RWPE2 (cell line): ENCODE results near the gene CYSTM1.

Source experiments
- ATAC-seq: fragments of 200-7000 bp; cut with Tn5 transposase; 3 replicates; pipeline ENCODE4 v1.9.1; 2021; ENCODE audit warnings: low read depth
- DNase-seq: peaks from one replicate; pipeline ENCODE4 v3.0.0-alpha.2; 2020; ENCODE audit warnings: low spot score
- H3K27ac ChIP-seq: fragments of 450-650 bp; 2 replicates; pipeline ENCODE4 v1.5.1; 2017; ENCODE audit warnings: mild to moderate bottlenecking; ENCODE audit not compliant: poor library complexity, severe bottlenecking
- H3K27me3 ChIP-seq: fragments of 250-450 bp; sonication (Bioruptor Pico); 2 replicates; pipeline ENCODE4 v1.5.1; 2021; ENCODE audit warnings: mild to moderate bottlenecking, moderate library complexity; ENCODE audit not compliant: insufficient read depth, poor library complexity, severe bottlenecking
- H3K36me3 ChIP-seq: fragments of 250-450 bp; sonication (Bioruptor Pico); 2 replicates; pipeline ENCODE4 v1.5.1; 2020; ENCODE audit warnings: low read depth, mild to moderate bottlenecking, moderate library complexity
- H3K4me1 ChIP-seq: fragments of 250-450 bp; sonication (Bioruptor Pico); 2 replicates; pipeline ENCODE4 v1.5.1; 2021; ENCODE audit warnings: mild to moderate bottlenecking, moderate library complexity; ENCODE audit not compliant: insufficient read depth, poor library complexity, severe bottlenecking
- H3K4me3 ChIP-seq: fragments of 250-450 bp; sonication (Bioruptor Pico); 2 replicates; pipeline ENCODE4 v1.5.1; 2021; ENCODE audit warnings: mild to moderate bottlenecking, moderate library complexity; ENCODE audit not compliant: severe bottlenecking
- H3K9me3 ChIP-seq: fragments of 250-450 bp; sonication (Bioruptor Pico); 2 replicates; pipeline ENCODE4 v1.5.1; 2021; ENCODE audit warnings: mild to moderate bottlenecking, moderate library complexity; ENCODE audit not compliant: severe bottlenecking
- TF ChIP-seq, protein P1 (sequence below): fragments of 450-650 bp; IDR thresholded peaks from one replicate; pipeline ENCODE4 v1.5.1; 2017; ENCODE audit warnings: mild to moderate bottlenecking, moderate library complexity; ENCODE audit not compliant: poor library complexity, severe bottlenecking

The CYSTM1 gene

DNA sequence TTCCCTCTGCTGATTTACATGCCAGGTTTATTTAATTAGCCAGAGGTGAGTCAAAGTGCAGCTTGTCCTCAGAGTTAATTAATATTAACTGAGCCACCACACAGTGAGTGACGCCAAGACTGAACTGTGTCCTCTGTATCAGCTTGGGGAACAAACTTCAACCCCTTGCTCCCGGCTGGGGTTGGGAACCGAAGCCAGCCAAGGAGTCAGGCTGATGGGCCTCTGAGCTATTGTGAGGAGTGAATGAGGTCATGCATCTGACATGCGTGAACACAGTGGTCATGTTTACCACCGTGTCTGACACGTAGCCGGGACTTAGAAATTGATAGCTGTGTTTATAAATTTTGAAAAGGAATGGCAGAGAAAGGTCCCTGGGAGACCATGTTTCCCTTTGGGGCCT lies 32.1 kb upstream of the CYSTM1 start:
- Histone ChIP-seq H3K9me3 (no peaks in the 10 kb centered on the region), H3K4me3 (no peak overlapping the region), H3K27ac (no peak overlapping the region), H3K36me3 (no peaks in the 10 kb centered on the region), H3K4me1 (no peaks in the 10 kb centered on the region), H3K27me3 (no peaks in the 10 kb centered on the region)
- no peak for DNase-seq
- no peak for ATAC-seq
- TF ChIP-seq, protein P1, sequence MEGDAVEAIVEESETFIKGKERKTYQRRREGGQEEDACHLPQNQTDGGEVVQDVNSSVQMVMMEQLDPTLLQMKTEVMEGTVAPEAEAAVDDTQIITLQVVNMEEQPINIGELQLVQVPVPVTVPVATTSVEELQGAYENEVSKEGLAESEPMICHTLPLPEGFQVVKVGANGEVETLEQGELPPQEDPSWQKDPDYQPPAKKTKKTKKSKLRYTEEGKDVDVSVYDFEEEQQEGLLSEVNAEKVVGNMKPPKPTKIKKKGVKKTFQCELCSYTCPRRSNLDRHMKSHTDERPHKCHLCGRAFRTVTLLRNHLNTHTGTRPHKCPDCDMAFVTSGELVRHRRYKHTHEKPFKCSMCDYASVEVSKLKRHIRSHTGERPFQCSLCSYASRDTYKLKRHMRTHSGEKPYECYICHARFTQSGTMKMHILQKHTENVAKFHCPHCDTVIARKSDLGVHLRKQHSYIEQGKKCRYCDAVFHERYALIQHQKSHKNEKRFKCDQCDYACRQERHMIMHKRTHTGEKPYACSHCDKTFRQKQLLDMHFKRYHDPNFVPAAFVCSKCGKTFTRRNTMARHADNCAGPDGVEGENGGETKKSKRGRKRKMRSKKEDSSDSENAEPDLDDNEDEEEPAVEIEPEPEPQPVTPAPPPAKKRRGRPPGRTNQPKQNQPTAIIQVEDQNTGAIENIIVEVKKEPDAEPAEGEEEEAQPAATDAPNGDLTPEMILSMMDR: no peak

DNA sequence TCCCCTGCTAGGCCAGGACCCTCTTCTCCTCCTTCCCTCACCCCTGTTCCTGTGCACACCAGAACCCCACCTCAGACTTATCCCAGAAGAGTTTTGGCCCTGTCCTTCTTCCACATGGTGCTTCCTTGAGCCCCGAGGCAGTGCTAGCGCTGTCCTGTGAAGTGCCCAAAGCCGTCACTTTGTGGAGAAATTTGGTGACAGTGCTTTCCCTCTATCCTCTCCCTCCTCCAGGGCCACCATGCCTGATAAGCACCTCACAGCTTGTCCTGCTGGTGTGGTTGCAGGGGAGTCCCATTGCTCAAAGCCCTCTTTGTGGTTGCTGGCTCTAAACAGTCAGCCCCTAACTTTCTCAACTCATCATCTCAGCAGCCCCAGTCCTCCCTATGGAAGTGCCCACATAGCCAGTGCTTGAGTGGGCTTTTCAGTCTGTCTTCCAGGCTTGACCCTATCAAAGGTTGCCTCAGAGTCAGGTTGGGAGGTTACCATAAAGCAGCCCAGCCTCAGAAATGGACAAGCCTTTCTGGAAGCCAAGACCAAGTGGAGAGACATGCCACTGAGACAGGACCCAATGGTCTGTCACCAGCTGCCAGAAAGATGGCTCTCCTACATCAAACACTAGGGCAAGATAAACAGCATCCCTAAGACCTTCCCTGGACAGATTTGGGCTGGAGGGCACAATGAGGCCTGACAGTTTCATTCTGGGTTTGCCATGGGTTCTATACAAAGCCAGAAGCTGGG lies 31.3 kb upstream of the CYSTM1 start:
- Histone ChIP-seq H3K4me1 (no peaks in the 10 kb centered on the region), H3K27ac (no peak overlapping the region), H3K9me3 (no peaks in the 10 kb centered on the region), H3K36me3 (no peaks in the 10 kb centered on the region), H3K27me3 (no peaks in the 10 kb centered on the region), H3K4me3 (no peak overlapping the region)
- DNase-seq (no peak), ATAC-seq (no peak)
- TF ChIP-seq, protein P1: no peak

DNA sequence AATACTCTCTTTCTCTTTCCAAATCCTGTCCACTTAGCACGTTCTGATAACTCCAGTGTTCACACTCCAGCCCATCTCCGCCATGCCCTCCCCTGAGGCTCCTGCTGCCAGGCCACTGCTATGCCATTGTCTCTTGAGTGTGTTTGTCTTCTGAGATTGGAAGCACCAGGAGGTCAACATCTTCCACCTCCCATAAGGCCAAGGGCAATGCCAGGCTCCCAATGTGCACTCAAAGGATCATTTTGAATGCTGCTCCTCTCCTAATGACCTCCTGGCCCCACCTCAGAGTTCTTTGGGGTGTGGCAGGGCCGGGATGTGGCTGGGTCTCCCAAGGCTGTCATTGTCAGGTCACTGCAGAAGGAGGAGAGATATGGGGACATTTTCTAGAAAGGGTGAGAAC lies 29.7 kb upstream of the CYSTM1 start:
- ATAC-seq: no peak
- no peak overlapping the region for H3K4me3 ChIP-seq
- H3K27me3 ChIP-seq: no peaks in the 10 kb centered on the region
- DNase-seq: no peak
- no peak overlapping the region for H3K27ac ChIP-seq
- TF ChIP-seq, protein P1: no peak
- no peaks in the 10 kb centered on the region for H3K4me1 ChIP-seq
- no peaks in the 10 kb centered on the region for H3K9me3 ChIP-seq
- no peaks in the 10 kb centered on the region for H3K36me3 ChIP-seq

DNA sequence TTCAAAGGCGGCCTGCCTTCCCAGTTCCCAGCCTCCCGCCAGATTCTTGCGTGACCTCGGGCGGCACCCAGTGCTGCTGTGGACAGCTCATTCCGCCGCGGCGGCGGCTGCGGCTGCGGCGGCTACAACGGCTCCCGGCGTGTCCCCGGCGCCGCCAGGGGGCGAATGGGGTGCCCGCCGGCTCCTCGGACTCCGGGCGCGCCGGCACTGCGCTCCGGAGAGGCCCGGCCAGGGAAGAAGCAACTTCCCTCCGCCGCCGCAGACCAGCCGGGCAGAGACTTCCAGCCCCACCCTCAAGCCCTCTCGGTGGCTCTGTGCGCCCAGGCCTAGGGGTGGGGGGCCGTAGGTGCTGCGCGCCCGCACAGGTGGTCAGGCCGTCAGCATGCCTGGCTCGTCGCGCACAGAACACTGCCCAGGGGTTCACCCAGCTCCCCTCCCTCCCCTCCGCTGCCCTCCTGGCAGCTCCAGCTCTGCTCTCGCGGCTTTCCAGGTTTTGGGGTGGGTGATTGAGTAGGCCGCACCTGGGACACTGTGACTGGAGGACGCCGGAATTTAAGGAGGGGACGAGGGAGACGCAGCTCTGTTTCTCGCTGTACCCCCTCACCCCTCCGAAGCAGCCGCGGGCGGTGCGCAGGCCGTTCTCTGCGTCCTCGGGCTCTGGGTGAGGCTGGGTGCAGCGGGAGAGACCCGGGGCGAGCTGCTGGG lies 29.0 kb upstream of the CYSTM1 start:
- Histone ChIP-seq H3K9me3 (no peaks in the 10 kb centered on the region), H3K27me3 (no peaks in the 10 kb centered on the region), H3K36me3 (no peaks in the 10 kb centered on the region), H3K27ac (no peak overlapping the region), H3K4me1 (no peaks in the 10 kb centered on the region), H3K4me3 (peak overlapping the region; percentile 17)
- ATAC-seq (peak; percentile 90), DNase-seq (no peak)
- TF ChIP-seq, protein P1: peak; percentile 89

DNA sequence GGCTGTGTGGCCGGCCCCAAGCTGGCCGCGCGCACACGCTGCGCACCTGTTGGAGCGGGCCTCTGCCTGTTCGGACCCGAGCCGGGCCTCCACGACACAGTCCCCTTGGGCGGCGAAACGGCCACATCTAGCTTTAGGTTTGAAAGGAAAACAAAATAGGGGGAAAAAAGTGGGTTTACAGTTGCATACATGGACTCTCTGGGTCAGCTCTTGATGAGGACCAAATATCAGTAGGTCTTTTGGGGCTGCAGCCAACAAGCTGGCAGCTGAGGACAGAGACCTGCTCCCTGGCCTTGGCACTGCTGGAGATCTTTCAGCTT lies 28.5 kb upstream of the CYSTM1 start:
- no peak for DNase-seq
- H3K4me1 ChIP-seq: no peaks in the 10 kb centered on the region
- no peak for ATAC-seq
- H3K36me3 ChIP-seq: no peaks in the 10 kb centered on the region
- no peak overlapping the region for H3K27ac ChIP-seq
- TF ChIP-seq, protein P1: no peak
- H3K27me3 ChIP-seq: no peaks in the 10 kb centered on the region
- H3K9me3 ChIP-seq: no peaks in the 10 kb centered on the region
- no peak overlapping the region for H3K4me3 ChIP-seq
